Motor neuron (in vitro differentiated cells): ENCODE results near the gene BCAS3. TPM values are rescaled to one million over a fixed set of nuclear protein-coding genes. Genes with fewer than 3 reads are reported as not detected.

Source experiments
- ATAC-seq, 8 experiments: fragments of 200-7000 bp; cut with Tn5 transposase; replicated peaks in 6 of 8; 2 replicates each; pipeline ENCODE4 v1.8.0; 2021; ENCODE audit warnings: mild to moderate bottlenecking in 8 of 8, moderate library complexity in 8 of 8
- H3K27ac ChIP-seq, 2 donors: fragments of 250-450 bp; sonication (Bioruptor Pico); 2 replicates each; pipeline ENCODE4 v1.9.0; 2021; ENCODE audit warnings: antibody characterized with exemption in 2 of 2, mild to moderate bottlenecking in 2 of 2, moderate library complexity in 1 of 2
- H3K4me1 ChIP-seq, 2 donors: fragments of 250-450 bp; sonication (Bioruptor Pico); replicated peaks in 1 of 2; 2 replicates each; pipeline ENCODE4 v1.6.1; 2021; ENCODE audit warnings: antibody characterized with exemption in 2 of 2, mild to moderate bottlenecking in 2 of 2, moderate library complexity in 1 of 2
- H3K4me3 ChIP-seq, 5 donors: fragments of 250-450 bp; sonication (Bioruptor Pico); 2 replicates each; pipeline ENCODE4 v1.9.0; 2021; ENCODE audit warnings: antibody characterized with exemption in 5 of 5, mild to moderate bottlenecking in 5 of 5, moderate library complexity in 4 of 5
- WGBS, 10 experiments: fragments of 450-650 bp; shearing (Covaris generic); methylation state at CpG; one replicate each; pipeline ENCODE4 v1.0.0; 2022; 5-methylcytosine and 5-hydroxymethylcytosine counted together
- in situ Hi-C, 9 experiments: fragments of 400-800 bp; cut with MboI; loops; one replicate each; pipeline ENCODE4 v1.15.0; 2021; ENCODE audit warnings: low sequenced_read_pairs in 9 of 9, low pct_unique_long_range_greater_than_20kb in 2 of 9; ENCODE audit not compliant: unreplicated experiment in 9 of 9
- total RNA-seq, 8 experiments: library from RNA; unstranded; fragments of 300-600 nt; gene quantifications; 2 replicates each; pipeline versions ENCODE4 v1.2.3 to v1.2.4, GENCODE V29; 2022

The BCAS3 gene
- total RNA-seq, 8 experiments from 2014 or later = 18.1 to 45.4 (median 26.8) TPM

DNA sequence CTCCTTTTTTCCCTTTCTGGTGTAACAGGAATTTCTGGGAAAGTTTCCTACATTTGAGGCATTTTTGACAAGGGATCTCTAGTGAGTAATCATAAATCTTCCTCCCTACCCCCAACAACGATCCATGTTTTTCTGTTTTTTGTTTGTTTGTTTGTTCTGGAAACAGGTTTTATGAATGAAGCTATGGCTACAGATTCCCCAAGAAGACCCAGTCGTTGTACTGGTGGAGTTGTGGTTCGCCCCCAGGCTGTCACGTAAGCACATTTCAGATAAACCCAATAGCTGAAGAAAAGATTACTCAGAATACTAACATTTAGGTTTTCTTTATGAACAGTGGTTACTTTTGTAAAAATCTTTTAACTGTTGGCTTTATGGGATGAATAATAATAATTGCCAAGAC is 1.6 kb downstream of the BCAS3 start:
- in situ Hi-C loops = no loop called here
- no peak overlapping the region for H3K4me3 ChIP-seq
- 40 to 100% (median 76%) methylated on average over 2 to 4 of the region's 4 CpGs; no CpG with 5 or more reads in 1 of the 10 experiments for WGBS, 10 experiments
- H3K27ac ChIP-seq = no peak overlapping the region
- no peak for ATAC-seq
- peaks cover 2 to 4% of the 10 kb centered on the region in 2 donors for H3K4me1 ChIP-seq

DNA sequence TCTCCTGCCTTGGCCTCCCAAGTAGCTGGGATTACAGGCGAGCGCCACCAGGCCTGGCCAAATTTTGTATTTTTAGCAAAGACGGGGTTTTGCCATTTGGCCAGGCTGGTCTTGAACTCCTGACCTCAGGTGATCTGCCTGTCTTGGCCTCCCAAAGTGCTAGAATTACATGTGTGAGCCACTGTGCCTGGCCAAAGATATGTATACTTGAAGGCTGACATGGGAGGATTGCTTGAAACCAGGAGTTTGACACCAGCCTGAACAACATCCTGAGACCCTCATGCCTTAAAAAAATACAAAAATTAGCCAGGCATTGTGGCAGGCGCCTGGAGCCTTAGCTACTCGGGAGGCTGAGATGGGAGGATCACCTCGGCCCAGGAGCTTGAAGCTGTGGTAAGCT is 3.1 kb downstream of the BCAS3 start:
- H3K27ac ChIP-seq = no peak overlapping the region
- H3K4me1 ChIP-seq = peaks cover 2 to 4% of the 10 kb centered on the region in 2 donors
- no peak for ATAC-seq
- in situ Hi-C loops = no loop called here
- no peak overlapping the region for H3K4me3 ChIP-seq
- 96 to 100% (median 96%) methylated on average over 2 to 4 of the region's 6 CpGs; no CpG with 5 or more reads in 7 of the 10 experiments for WGBS, 10 experiments

DNA sequence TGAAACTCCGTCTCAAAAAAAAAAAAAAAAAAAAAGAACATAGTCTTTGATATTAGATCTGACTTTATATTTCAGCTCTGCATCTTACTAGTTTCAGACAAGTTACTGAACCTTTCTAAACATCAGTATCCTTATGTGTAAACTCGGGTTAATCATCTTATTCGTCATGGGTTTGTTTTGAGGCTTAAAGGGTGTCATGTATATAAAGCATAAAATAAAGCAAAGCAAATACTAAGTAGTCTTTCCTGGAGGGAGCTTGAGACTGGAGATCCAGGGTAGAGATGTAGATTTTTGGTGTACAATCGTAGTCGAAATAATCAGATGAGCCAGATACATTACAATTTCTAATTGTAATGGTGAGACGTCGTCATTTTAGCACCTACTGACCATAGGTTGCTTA is 7.8 kb downstream of the BCAS3 start:
- no peak overlapping the region for H3K27ac ChIP-seq
- no peak for ATAC-seq
- in situ Hi-C loops = no loop called here
- no peak overlapping the region for H3K4me3 ChIP-seq
- no peaks in the 10 kb centered on the region for H3K4me1 ChIP-seq
- 77 to 100% (median 95%) methylated on average over 2 to 6 of the region's 7 CpGs; no CpG with 5 or more reads in 2 of the 10 experiments for WGBS, 10 experiments

DNA sequence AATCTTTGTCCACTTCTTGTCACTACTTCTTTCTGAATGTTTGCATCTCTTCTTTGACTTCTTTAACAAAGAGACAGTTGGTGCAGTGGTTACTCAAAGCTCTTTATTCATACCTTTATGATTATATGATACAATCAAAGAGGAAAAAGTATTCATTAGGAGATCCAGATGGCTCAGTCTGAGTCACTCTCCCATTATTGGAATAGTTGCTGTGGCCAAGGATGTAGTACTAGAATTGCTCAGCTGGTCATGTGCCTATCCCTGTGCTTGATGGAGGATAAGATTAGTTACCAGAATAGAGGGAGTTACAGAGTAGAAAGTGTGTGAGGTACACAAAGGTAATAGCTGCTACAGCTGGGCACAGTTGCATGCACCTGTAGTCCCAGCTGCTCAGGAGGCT is 18.3 kb downstream of the BCAS3 start:
- no peak overlapping the region for H3K4me3 ChIP-seq
- ATAC-seq = no peak
- H3K4me1 ChIP-seq = no peaks in the 10 kb centered on the region
- no peak overlapping the region for H3K27ac ChIP-seq
- in situ Hi-C loops = no loop called here

GRCh38 chr17:60699090-60699489 is 21.4 kb downstream of the BCAS3 start:
- no peak overlapping the region for H3K4me3 ChIP-seq
- no peak overlapping the region for H3K27ac ChIP-seq
- H3K4me1 ChIP-seq = no peaks in the 10 kb centered on the region
- no peak for ATAC-seq
- 44 to 100% (median 98%) methylated on average over 1 to 3 of the region's 3 CpGs for WGBS, 10 experiments
- in situ Hi-C loops = no loop called here

DNA sequence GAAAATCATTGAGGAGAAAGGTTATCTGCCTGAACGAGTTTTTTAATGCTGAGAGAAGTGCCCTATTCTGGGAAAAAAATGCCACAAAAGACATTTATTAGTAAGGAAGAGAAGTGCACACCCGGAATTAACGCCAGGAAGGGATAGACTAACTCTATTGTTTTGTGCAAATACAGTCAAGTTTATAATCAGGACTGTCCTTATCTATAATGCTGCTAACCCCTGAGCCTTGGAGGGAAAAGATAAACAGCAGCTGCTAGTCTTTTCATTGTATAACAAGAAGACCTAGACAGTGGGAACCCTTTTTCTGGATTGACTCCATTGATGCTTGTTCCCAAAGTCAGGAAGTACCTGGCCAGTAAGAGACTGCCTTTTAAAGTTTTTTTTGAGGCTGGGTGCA is 26.5 kb downstream of the BCAS3 start:
- 74 to 89% (median 83%) methylated on average over 1 to 3 of the region's 3 CpGs; no CpG with 5 or more reads in 1 of the 10 experiments for WGBS, 10 experiments
- ATAC-seq = no peak
- in situ Hi-C loops = loop anchor here in 4 of 9 experiments (25.0 kb wide), 1 partner anchor 683 kb away; the partner anchor contains the start of gene TBX2 (in 4 of the 4)
- Histone ChIP-seq H3K4me1 (no peaks in the 10 kb centered on the region), H3K27ac (no peak overlapping the region), H3K4me3 (no peak overlapping the region)

DNA sequence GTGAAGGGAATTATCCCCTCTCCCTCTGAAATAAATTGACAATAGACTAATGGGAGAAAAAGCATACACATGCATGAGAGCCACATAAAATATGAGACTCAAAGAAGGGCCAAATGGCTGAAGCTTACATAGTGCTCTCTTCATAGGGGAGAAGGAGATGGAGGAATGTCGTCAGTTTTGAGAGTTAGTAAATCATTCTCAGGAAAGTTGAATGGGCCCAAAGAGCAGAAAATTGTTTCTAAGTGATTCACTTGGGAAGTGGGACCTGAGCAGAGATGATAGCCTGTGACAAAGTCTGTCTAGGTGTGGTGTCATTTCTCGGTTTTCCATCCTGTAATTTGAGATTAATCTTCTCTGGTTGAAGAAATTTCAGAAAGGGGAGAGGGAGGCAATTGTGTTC is 35.0 kb downstream of the BCAS3 start:
- in situ Hi-C loops = loop anchor here in 4 of 9 experiments (25.0 kb wide), 1 partner anchor 675 kb away; the partner anchor contains the start of gene TBX2 (in 4 of the 4)
- H3K4me3 ChIP-seq = no peak overlapping the region
- no peaks in the 10 kb centered on the region for H3K4me1 ChIP-seq
- H3K27ac ChIP-seq = no peak overlapping the region
- 20 to 90% (median 68%) methylated on average over 1 to 2 of the region's 2 CpGs; no CpG with 5 or more reads in 4 of the 10 experiments for WGBS, 10 experiments
- peak in 1 of 8 experiments; percentile 36 for ATAC-seq

GRCh38 chr17:60713608-60714007 is 36.0 kb downstream of the BCAS3 start:
- in situ Hi-C loops = loop anchor here in 4 of 9 experiments (25.0 kb wide), 1 partner anchor 674 kb away; the partner anchor contains the start of gene TBX2 (in 4 of the 4)
- ATAC-seq = peak in 3 of 8 experiments; percentile 85 to 90 (median 85)

DNA sequence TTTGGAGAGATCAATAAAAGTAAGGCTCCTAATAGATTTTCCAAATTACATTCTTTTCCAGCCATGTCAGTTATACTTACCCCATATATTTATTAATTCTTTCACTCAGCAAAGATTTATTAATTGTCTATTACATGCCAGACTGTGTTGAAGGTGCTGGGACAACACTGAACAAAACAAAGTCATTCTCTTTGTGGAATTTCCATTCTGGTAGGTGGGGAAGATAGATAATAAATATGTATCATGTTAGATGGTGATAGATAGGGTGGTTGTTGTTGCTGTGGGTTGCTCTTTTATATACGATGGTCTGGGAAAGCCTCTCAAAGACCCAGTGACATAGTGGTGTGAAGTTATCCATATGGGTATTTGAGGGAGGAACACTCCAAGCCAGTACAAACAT is 39.1 kb downstream of the BCAS3 start:
- in situ Hi-C loops = loop anchor here in 4 of 9 experiments (25.0 kb wide), 1 partner anchor 671 kb away; the partner anchor contains the start of gene TBX2 (in 4 of the 4)
- Histone ChIP-seq H3K4me1 (no peaks in the 10 kb centered on the region), H3K4me3 (no peak overlapping the region), H3K27ac (no peak overlapping the region)
- WGBS, 10 experiments = 75 to 100% (median 100%) methylated on average over 1 of the region's 1 CpG; no CpG with 5 or more reads in 5 of the 10 experiments
- no peak for ATAC-seq

More at GRCh38 chr17:60713608-60714007, 36.0 kb downstream of the BCAS3 start:
- 0 to 100% (median 90%) methylated on average over 1 to 2 of the region's 2 CpGs; no CpG with 5 or more reads in 6 of the 10 experiments for WGBS, 10 experiments
- Histone ChIP-seq H3K27ac (no peak overlapping the region), H3K4me1 (no peaks in the 10 kb centered on the region), H3K4me3 (no peak overlapping the region)

DNA sequence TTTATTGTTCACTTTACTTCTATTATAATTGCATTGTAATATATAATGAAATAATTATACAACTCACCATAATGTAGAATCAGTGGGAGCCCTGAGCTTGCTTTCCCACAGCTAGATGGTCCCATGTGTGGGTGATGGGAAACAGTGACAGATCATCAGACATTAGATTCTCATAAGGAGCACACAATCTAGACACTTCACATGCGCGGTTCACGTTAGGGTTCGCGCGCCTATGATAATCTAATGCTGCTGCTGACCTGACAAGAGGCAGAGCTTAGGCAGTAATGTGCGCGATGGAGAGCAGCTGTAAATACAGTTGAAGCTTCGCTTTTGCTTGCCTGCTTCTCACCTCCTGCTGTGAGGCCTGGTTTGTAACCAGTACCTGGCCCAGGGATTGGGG is 40.2 kb downstream of the BCAS3 start:
- H3K27ac ChIP-seq = no peak overlapping the region
- no peaks in the 10 kb centered on the region for H3K4me1 ChIP-seq
- ATAC-seq = no peak
- no peak overlapping the region for H3K4me3 ChIP-seq
- 73 to 98% (median 94%) methylated on average over 3 to 8 of the region's 9 CpGs; no CpG with 5 or more reads in 2 of the 10 experiments for whole genome bisulfite sequencing, 10 experiments
- in situ Hi-C loops = loop anchor here in 4 of 9 experiments (25.0 kb wide), 1 partner anchor 669 kb away; the partner anchor contains the start of gene TBX2 (in 4 of the 4)

DNA sequence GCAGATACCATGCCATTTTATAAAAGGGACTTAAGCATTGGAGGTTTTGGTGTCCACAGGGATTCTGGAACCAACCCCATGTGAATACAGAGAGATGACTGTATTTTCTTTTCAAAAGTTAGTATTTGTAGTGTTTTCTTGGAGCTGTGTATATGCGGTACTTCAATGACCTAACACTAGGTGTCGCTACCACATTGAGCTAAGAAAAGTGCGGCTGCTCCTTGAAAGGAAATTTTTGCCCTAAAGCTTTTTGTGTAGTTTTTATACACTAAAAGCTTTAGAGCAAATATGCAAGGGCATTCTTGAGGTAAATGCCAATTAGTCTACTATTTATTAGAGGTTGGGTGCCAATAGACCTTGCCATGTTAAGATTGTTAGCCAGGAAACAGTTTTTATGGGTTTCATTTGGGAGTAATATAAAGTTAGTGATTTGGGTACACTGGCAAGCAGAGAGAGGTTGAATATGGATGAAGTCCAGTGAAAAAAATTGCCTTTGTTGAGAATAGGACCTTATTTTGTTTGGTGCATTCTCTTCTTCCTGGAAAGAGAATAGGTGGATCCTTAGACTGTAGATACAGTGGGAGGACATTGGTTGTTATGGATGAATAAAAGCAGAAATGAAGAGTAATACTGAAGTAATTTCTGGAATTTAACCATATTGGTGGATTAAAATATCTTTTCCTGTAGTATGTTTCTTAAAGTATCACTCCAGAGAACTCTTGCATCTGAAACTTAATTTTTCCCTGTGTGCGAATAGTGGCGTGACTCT is 43.3 kb downstream of the BCAS3 start:
- in situ Hi-C loops = loop anchor here in 5 of 9 experiments (10.0 to 25.0 kb wide), 2 partner anchors 666 to 674 kb away; partner anchors contain the start of gene TBX2 (in 5 of the 5)
- ATAC-seq = peak in 5 of 8 experiments; percentile 36 to 80 (median 72)
- H3K4me3 ChIP-seq = no peak overlapping the region
- no peak overlapping the region for H3K27ac ChIP-seq
- no peaks in the 10 kb centered on the region for H3K4me1 ChIP-seq
- 25 to 100% (median 44%) methylated on average over 1 to 5 of the region's 5 CpGs; no CpG with 5 or more reads in 1 of the 10 experiments for WGBS, 10 experiments

- H3K4me3 ChIP-seq = no peak overlapping the region
- in situ Hi-C loops = loop anchor here in 6 of 9 experiments (10.0 to 25.0 kb wide), 4 partner anchors 238 to 670 kb away; partner anchors contain the start of gene TBX2 (in 5 of the 6)
- no peak for ATAC-seq
- no peak overlapping the region for H3K27ac ChIP-seq
- no peaks in the 10 kb centered on the region for H3K4me1 ChIP-seq
Measured at GRCh38 chr17:60724647-60725046, 47.0 kb downstream of the BCAS3 start.

- Histone ChIP-seq H3K4me1 (no peaks in the 10 kb centered on the region), H3K27ac (no peak overlapping the region), H3K4me3 (no peak overlapping the region)
- peak in 1 of 8 experiments; percentile 34 for ATAC-seq
- WGBS, 10 experiments = 44 to 100% (median 81%) methylated on average over 1 to 6 of the region's 6 CpGs; no CpG with 5 or more reads in 1 of the 10 experiments
- in situ Hi-C loops = loop anchor here in 3 of 9 experiments (10.0 to 25.0 kb wide), 3 partner anchors 232 to 665 kb away; partner anchors contain the start of gene TBX2 (in 1 of the 3)
Measured at GRCh38 chr17:60729854-60730253, 52.2 kb downstream of the BCAS3 start.
